Measurements from ENCODE around the gene APC2. TPM values are rescaled to one million over a fixed set of nuclear protein-coding genes. Genes with fewer than 3 reads are reported as not detected.

APC2 gene
- total RNA-seq, 1 donor from 2014 or later: 0.20 TPM

DNA sequence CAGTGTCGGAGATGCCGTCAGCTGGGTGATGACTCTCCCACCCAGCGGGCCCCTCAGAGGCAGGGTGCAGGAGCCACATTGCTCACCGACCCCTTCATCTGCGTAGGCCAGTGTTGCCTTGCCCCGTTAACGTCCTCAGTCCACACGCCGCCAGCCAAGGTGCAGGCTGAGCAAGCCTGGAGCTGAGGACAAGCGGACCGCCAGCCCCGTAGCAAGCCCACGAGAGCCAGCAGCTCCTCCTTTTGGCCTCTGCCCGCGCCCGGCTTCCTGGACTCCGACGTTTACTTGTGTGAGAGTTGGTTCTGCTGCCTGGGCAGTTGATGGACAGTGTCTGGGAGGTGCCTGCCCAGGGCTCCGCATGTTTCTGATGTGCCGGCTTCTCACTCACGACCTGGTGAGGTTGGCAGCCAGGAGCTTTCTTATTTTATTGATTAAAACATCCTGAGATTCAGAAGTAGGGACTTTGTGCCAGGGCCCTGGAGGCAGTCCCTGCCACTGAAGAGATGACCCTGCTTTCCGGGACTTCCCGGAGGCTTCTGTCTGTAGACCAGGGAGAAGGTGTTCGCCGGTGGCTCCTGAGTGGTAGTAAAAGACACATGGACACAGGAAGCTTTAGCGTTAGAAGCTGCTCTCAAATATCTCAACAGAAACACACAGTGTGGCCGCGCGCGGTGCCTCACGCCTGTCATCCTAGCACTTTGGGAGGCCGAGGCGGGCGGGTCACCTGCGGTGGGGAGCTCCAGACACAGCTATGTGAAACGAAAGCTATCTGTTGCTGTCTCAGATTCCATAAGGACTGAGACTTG, 36.7 kb upstream of the APC2 start:
- intact Hi-C loops (cut with DNase I): no loop called here
- H3K4me3 ChIP-seq: no peak overlapping the region
- ATAC-seq: no peak
- H3K4me1 ChIP-seq: peaks cover 89% of the 10 kb centered on the region
- no peaks in the 10 kb centered on the region for H3K27me3 ChIP-seq
- H3K36me3 ChIP-seq: peaks cover 12% of the 10 kb centered on the region
- no peak for DNase-seq
- TF ChIP-seq, protein P1, sequence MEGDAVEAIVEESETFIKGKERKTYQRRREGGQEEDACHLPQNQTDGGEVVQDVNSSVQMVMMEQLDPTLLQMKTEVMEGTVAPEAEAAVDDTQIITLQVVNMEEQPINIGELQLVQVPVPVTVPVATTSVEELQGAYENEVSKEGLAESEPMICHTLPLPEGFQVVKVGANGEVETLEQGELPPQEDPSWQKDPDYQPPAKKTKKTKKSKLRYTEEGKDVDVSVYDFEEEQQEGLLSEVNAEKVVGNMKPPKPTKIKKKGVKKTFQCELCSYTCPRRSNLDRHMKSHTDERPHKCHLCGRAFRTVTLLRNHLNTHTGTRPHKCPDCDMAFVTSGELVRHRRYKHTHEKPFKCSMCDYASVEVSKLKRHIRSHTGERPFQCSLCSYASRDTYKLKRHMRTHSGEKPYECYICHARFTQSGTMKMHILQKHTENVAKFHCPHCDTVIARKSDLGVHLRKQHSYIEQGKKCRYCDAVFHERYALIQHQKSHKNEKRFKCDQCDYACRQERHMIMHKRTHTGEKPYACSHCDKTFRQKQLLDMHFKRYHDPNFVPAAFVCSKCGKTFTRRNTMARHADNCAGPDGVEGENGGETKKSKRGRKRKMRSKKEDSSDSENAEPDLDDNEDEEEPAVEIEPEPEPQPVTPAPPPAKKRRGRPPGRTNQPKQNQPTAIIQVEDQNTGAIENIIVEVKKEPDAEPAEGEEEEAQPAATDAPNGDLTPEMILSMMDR (IDR thresholded peaks at IDR 0.05): no peak
- no peak overlapping the region for H3K27ac ChIP-seq
- no peaks in the 10 kb centered on the region for H3K9me3 ChIP-seq

DNA sequence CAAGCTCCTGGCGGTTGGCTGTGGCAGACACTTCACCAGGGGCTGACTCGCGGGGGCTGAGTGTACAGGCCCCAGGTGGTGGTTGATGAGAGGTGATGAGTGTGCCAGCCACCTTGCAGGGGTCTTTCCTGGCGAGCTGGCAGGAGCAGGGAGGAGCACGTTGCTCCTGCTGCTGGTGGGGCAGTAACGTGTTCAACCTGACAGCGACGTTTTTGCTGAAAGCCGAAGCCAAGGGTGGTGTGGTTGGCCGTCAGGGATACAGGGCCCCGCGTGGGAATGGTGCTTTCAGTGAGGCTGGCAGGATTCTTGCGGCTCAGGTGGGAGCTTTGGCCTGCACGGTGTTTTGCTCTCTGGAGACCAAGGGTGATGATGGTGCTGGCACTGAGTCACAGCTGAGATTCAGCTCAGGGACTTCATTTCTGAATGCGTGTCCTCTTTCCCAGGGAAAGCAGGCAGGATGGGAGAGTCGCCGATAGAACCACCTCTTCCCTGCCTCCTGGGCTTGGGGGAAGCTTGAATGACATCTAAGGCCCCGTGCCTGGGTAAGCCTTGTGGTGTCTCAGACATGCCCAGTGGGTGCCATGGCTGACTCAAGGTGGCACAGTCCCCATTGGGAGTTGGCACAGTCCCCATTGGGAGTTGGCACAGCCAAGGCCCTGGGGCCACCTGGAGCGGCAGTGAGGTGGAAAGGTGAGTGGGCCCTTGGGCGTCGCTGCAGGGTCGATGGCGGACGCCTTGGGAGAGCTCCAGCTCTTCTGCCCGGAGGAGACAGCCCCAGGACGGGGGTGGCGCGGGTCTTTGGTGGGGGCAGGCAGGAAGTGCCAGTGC, 33.7 kb upstream of the APC2 start:
- Histone ChIP-seq H3K4me3 (peak overlapping the region; percentile 15), H3K4me1 (peaks cover 66% of the 10 kb centered on the region), H3K36me3 (peaks cover 36% of the 10 kb centered on the region), H3K9me3 (no peaks in the 10 kb centered on the region), H3K27me3 (no peaks in the 10 kb centered on the region), H3K27ac (peak overlapping the region; percentile 87)
- TF ChIP-seq, protein P1 (IDR thresholded peaks at IDR 0.05): no peak
- DNase-seq (no peak), ATAC-seq (no peak)
- intact Hi-C loops (cut with DNase I): no loop called here

DNA sequence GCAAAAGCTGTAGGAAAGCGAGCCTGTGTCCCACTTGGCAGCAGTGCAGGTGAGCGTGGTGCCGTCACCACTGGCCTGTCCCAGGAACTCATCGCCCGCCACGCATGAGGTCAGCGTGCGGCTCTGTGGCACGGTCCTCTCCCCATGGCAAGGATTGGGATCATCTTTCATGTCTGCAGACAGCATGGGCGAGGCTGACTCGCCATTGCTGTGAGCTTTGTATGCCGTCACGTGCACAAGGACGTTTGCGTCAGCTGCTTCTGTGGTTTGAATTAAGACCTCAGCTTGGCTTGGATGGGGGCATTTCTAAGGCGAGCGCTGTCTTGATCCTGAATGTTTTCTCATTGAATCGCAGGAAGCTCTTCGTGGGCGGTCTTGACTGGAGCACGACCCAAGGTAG, 32.8 kb upstream of the APC2 start:
- intact Hi-C loops (cut with DNase I): no loop called here
- Histone ChIP-seq H3K9me3 (no peaks in the 10 kb centered on the region), H3K27me3 (no peaks in the 10 kb centered on the region), H3K27ac (peak overlapping the region; percentile 87), H3K36me3 (peaks cover 46% of the 10 kb centered on the region), H3K4me1 (peaks cover 56% of the 10 kb centered on the region), H3K4me3 (no peak overlapping the region)
- TF ChIP-seq, protein P1 (IDR thresholded peaks at IDR 0.05): no peak
- ATAC-seq (no peak), DNase-seq (no peak)

DNA sequence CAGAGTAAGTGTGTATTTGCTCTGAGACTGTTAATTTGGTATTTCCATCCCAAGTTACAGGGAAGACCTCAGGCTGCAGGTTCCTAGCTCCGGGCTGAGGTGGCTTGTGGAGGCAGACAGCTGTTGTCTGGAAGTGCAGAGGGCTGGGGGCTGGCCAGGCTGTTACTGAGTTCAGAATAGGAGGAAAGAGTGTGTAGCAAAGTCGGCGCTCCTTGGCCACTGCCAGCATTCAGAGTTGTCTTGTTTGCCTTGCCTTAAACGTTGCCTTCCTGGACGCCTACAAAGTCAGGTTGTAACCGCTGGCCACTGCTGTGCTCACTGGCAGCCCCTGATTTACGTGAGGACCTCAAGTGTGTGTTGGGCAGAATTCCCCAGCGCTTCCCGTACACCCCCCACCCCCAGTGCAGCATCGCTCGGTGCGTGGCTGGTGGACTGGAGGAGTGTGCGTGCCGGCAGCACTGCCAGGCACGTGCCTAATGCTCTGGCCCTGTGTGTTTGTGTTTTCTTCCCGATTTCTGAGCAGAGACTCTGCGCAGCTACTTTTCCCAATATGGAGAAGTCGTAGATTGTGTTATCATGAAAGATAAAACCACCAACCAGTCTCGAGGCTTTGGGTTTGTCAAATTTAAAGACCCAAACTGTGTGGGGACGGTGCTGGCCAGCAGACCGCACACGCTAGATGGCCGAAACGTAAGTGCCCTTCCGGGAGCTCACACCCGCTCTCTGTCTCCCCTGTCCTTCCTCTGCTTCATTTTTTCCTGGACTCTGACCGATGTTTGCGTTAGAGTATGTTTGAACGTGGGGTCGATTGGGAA, 32.0 kb upstream of the APC2 start:
- ATAC-seq (no peak), DNase-seq (no peak)
- Histone ChIP-seq H3K36me3 (peaks cover 51% of the 10 kb centered on the region), H3K9me3 (no peaks in the 10 kb centered on the region), H3K4me1 (peaks cover 49% of the 10 kb centered on the region), H3K4me3 (no peak overlapping the region), H3K27me3 (no peaks in the 10 kb centered on the region), H3K27ac (peak overlapping the region; percentile 11)
- intact Hi-C loops (cut with DNase I): no loop called here
- TF ChIP-seq, protein P1 (IDR thresholded peaks at IDR 0.05): no peak

DNA sequence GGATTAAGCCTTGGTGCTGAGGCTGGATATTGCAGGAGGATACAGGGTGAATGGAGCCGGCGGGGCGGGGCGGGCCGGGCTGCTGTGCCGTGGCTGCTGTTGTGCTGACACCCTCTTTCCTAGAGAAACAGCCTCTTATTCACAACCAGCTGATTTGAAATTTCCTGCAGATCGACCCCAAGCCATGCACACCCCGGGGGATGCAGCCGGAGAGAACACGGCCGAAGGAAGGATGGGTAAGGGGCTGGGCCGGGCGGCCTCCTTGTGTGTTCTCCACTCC, 31.5 kb upstream of the APC2 start:
- Histone ChIP-seq H3K4me1 (peaks cover 44% of the 10 kb centered on the region), H3K9me3 (no peaks in the 10 kb centered on the region), H3K36me3 (peaks cover 53% of the 10 kb centered on the region), H3K4me3 (no peak overlapping the region), H3K27ac (no peak overlapping the region), H3K27me3 (no peaks in the 10 kb centered on the region)
- ATAC-seq (no peak), DNase-seq (no peak)
- TF ChIP-seq, protein P1 (IDR thresholded peaks at IDR 0.05): no peak
- intact Hi-C loops (cut with DNase I): no loop called here

Data from upper lobe of right lung (tissue), 1 donor.